H9 (cell line): ENCODE results near the gene CHN2. TPM values are rescaled to one million over a fixed set of nuclear protein-coding genes. Genes with fewer than 3 reads are reported as not detected.

Experiments
- DNase-seq: peaks from one replicate; pipeline ENCODE4 v3.0.0-alpha.2; 2017
- H2AFZ ChIP-seq: one replicate; pipeline ENCODE4 v1.6.1; 2013; ENCODE audit warnings: mild to moderate bottlenecking, low read length, control low read depth, moderate library complexity
- H2AK5ac ChIP-seq: 2 replicates; pipeline ENCODE4 v1.6.1; 2013; ENCODE audit warnings: low read length, control low read depth, mixed read lengths; ENCODE audit not compliant: insufficient read length
- H2BK120ac ChIP-seq: one replicate; pipeline ENCODE4 v1.6.1; 2013; ENCODE audit warnings: low read depth, mild to moderate bottlenecking, low read length, control low read depth, inconsistent platforms; ENCODE audit not compliant: poor library complexity, severe bottlenecking
- H2BK12ac ChIP-seq: 2 replicates; pipeline ENCODE4 v1.6.1; 2013; ENCODE audit warnings: low read length, control low read depth, mixed read lengths, low read depth; ENCODE audit not compliant: insufficient read length
- H2BK15ac ChIP-seq: 2 replicates; pipeline ENCODE4 v1.6.1; 2013; ENCODE audit warnings: low read depth, low read length, control low read depth
- H2BK20ac ChIP-seq: one replicate; pipeline ENCODE4 v1.6.1; 2013; ENCODE audit warnings: low read depth, mild to moderate bottlenecking, low read length, control low read depth, inconsistent platforms; ENCODE audit not compliant: poor library complexity, severe bottlenecking
- H2BK5ac ChIP-seq: 2 replicates; pipeline ENCODE4 v1.6.1; 2013; ENCODE audit warnings: low read length, control low read depth, mixed read lengths; ENCODE audit not compliant: insufficient read length
- H3K14ac ChIP-seq: 2 replicates; pipeline ENCODE4 v1.6.1; 2013; ENCODE audit warnings: low read length, control low read depth; ENCODE audit not compliant: insufficient read depth
- H3K18ac ChIP-seq: 2 replicates; pipeline ENCODE4 v1.6.1; 2013; ENCODE audit warnings: low read depth, mild to moderate bottlenecking, mixed read lengths, low read length, control low read depth; ENCODE audit not compliant: insufficient read length
- H3K23ac ChIP-seq: 2 replicates; pipeline ENCODE4 v1.6.1; 2013; ENCODE audit warnings: low read length, control low read depth, mixed read lengths, low read depth; ENCODE audit not compliant: insufficient read length
- H3K23me2 ChIP-seq: 2 replicates; pipeline ENCODE4 v1.6.1; 2013; ENCODE audit warnings: low read depth, mild to moderate bottlenecking, mixed read lengths, low read length, control low read depth; ENCODE audit not compliant: insufficient read length, poor library complexity, severe bottlenecking
- H3K27ac ChIP-seq: 2 replicates; pipeline ENCODE4 v1.5.1; 2013; ENCODE audit warnings: low read length, control low read depth, mixed read lengths, low read depth; ENCODE audit not compliant: insufficient read length
- H3K27me3 ChIP-seq: 2 replicates; pipeline ENCODE4 v1.6.1; 2013; ENCODE audit warnings: low read length, control low read depth, inconsistent platforms; ENCODE audit not compliant: insufficient read depth
- H3K4ac ChIP-seq: 2 replicates; pipeline ENCODE4 v1.6.1; 2013; ENCODE audit warnings: low read depth, mild to moderate bottlenecking, control low read depth, inconsistent platforms, low read length, moderate library complexity
- H3K4me1 ChIP-seq: 2 replicates; pipeline ENCODE4 v1.6.1; 2013; ENCODE audit warnings: low read length, control low read depth, inconsistent platforms; ENCODE audit not compliant: insufficient read depth
- H3K4me2 ChIP-seq: 2 replicates; pipeline ENCODE4 v1.6.1; 2013; ENCODE audit warnings: low read length, control low read depth, mixed read lengths; ENCODE audit not compliant: insufficient read length, insufficient read depth
- H3K56ac ChIP-seq: 2 replicates; pipeline ENCODE4 v1.6.1; 2013; ENCODE audit warnings: low read depth, mild to moderate bottlenecking, mixed read lengths, low read length, control low read depth; ENCODE audit not compliant: insufficient read length
- H3K79me1 ChIP-seq: 2 replicates; pipeline ENCODE4 v1.6.1; 2013; ENCODE audit warnings: low read depth, mild to moderate bottlenecking, moderate library complexity, low read length, control low read depth, inconsistent platforms; ENCODE audit not compliant: insufficient read depth, poor library complexity, severe bottlenecking
- H3K79me2 ChIP-seq: 2 replicates; pipeline ENCODE4 v1.6.1; 2013; ENCODE audit warnings: low read length, control low read depth, inconsistent platforms; ENCODE audit not compliant: insufficient read depth
- H3K9ac ChIP-seq: 2 replicates; pipeline ENCODE4 v1.6.1; 2013; ENCODE audit warnings: low read length, control low read depth, mixed read lengths; ENCODE audit not compliant: insufficient read length; ENCODE audit errors: extremely low read depth
- H3K9me3 ChIP-seq: one replicate; pipeline ENCODE4 v1.6.1; 2013; ENCODE audit warnings: low read depth, low read length, inconsistent platforms; ENCODE audit not compliant: control insufficient read depth
- H3T11ph ChIP-seq: one replicate; pipeline ENCODE4 v1.6.1; 2013; ENCODE audit warnings: mild to moderate bottlenecking, low read length, control low read depth, inconsistent platforms
- H4K20me1 ChIP-seq: one replicate; pipeline ENCODE4 v1.6.1; 2013; ENCODE audit not compliant: control insufficient read depth, insufficient read length, insufficient read depth
- H4K5ac ChIP-seq: 2 replicates; pipeline ENCODE4 v1.6.1; 2013; ENCODE audit warnings: low read depth, mild to moderate bottlenecking, mixed read lengths, low read length, control low read depth; ENCODE audit not compliant: insufficient read length
- H4K8ac ChIP-seq: replicated peaks from 2 replicates; pipeline ENCODE4 v1.6.1; 2013; ENCODE audit warnings: low read length, control low read depth, mixed read lengths, low read depth; ENCODE audit not compliant: insufficient read length
- H4K91ac ChIP-seq: 2 replicates; pipeline ENCODE4 v1.6.1; 2013; ENCODE audit warnings: low read depth, mild to moderate bottlenecking, moderate library complexity, mixed read lengths, low read length, control low read depth; ENCODE audit not compliant: insufficient read length
- H3K27ac Mint-ChIP-seq, 3 experiments: 2 replicates in 2 of 3; 3 replicates in 1 of 3; pipeline ENCODE4 v1.8.0; 2020 to 2021; ENCODE audit warnings: mixed read lengths in 3 of 3, mild to moderate bottlenecking in 1 of 3, moderate library complexity in 1 of 3
- H3K27me3 Mint-ChIP-seq: 2 replicates; pipeline ENCODE4 v1.8.0; 2021; ENCODE audit warnings: low read depth, mild to moderate bottlenecking, moderate library complexity, mixed read lengths
- H3K36me3 Mint-ChIP-seq, 3 experiments: 2 replicates in 2 of 3; 3 replicates in 1 of 3; pipeline ENCODE4 v1.8.0; 2020 to 2021; ENCODE audit warnings: low read depth in 3 of 3, mixed read lengths in 3 of 3; ENCODE audit not compliant: insufficient read depth in 1 of 3
- H3K4me1 Mint-ChIP-seq, 2 experiments: 2 replicates each; pipeline ENCODE4 v1.8.0; 2020; ENCODE audit warnings: mixed read lengths in 2 of 2
- H3K4me3 Mint-ChIP-seq, 2 experiments: 2 replicates in 1 of 2; 3 replicates in 1 of 2; pipeline ENCODE4 v1.8.0; 2020 to 2021; ENCODE audit warnings: mild to moderate bottlenecking in 2 of 2, mixed read lengths in 2 of 2, moderate library complexity in 1 of 2
- H3K9me3 Mint-ChIP-seq, 2 experiments: 2 replicates in 1 of 2; 3 replicates in 1 of 2; pipeline ENCODE4 v1.8.0; 2020; ENCODE audit warnings: mild to moderate bottlenecking in 2 of 2, mixed read lengths in 2 of 2, moderate library complexity in 1 of 2
- WGBS: extraction: QIAGEN DNeasy Blood & Tissue Kit; methylation state at CpG from one replicate; pipeline ENCODE4 v1.1.7; 2013; ENCODE audit warnings: missing lambda C conversion rate, low lambda C conversion rate, mixed read lengths; ENCODE audit not compliant: insufficient read length; ENCODE audit errors: extremely low coverage; 5-methylcytosine and 5-hydroxymethylcytosine counted together
- total RNA-seq: library from RNA; stranded (reverse); gene quantifications from 2 replicates; pipeline ENCODE4 v1.2.1, GENCODE V29; 2021
- TF ChIP-seq, protein P1 (sequence below): fragments of 200-600 bp; sonication (generic); conservative IDR thresholded peaks from 3 replicates; pipeline ENCODE4 v1.8.0; 2021; ENCODE audit warnings: antibody characterized with exemption, mild to moderate bottlenecking

The CHN2 gene
- total RNA-seq, 1 experiment from 2014 or later: 3.3 TPM

DNA sequence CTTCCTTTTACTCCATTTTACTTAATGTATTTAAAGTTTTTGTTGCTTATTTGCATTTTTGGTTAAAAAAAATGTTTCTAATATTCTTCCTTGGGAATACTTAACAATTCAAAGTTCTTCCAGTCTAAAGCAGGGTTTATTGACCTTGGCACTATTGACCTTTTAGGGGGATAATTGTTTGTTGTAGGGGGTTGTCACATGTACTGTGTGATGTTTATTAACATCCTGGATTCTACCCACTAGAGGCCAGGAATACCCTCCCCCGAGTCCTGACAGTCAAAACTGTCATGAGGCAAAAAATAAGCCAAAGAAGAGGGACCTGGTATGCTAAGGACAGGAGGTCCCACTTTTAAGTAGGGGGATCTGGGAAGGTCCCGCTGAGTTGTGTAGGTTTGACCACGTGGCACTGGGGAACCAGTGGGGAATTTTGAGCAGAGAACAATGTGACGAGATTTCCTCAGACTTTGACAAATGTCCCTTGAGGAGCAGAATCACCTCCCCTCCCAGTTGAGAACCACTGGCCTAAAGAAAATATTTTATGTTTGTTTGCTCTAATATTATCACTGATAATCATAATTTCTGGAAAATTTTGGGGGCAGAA, 190.7 kb downstream of the CHN2 start:
- H3T11ph ChIP-seq: no peak overlapping the region
- peaks cover 2% of the 10 kb centered on the region; the same call in 1 of the 2 replicates for H3K27me3 Mint-ChIP-seq
- H3K4ac ChIP-seq: no peak overlapping the region
- no peak overlapping the region for H3K14ac ChIP-seq
- H2BK20ac ChIP-seq: no peak overlapping the region
- no peak overlapping the region for H3K9ac ChIP-seq
- no peak overlapping the region for H3K18ac ChIP-seq
- H3K79me1 ChIP-seq: no peaks in the 10 kb centered on the region
- H3K27ac ChIP-seq: no peak overlapping the region
- no peak overlapping the region for H2AFZ ChIP-seq
- no peaks in the 10 kb centered on the region for H3K79me2 ChIP-seq
- no CpG with 5 or more reads among the region's 4 CpGs for WGBS
- no peak for DNase-seq
- H2BK120ac ChIP-seq: no peak overlapping the region
- no peak overlapping the region for H4K8ac ChIP-seq
- no peak overlapping the region for H3K4me3 Mint-ChIP-seq
- no peak overlapping the region for H3K27ac Mint-ChIP-seq
- no peak overlapping the region for H3K56ac ChIP-seq
- H3K27me3 ChIP-seq: no peaks in the 10 kb centered on the region
- H3K4me2 ChIP-seq: no peak overlapping the region
- H3K9me3 Mint-ChIP-seq: peaks cover 0 to 2% of the 10 kb centered on the region in 2 experiments; a peak in 1 of 5 replicates
- H3K4me1 Mint-ChIP-seq: no peaks in the 10 kb centered on the region
- no peak overlapping the region for H3K23ac ChIP-seq
- H4K5ac ChIP-seq: no peak overlapping the region
- H2AK5ac ChIP-seq: no peak overlapping the region
- TF ChIP-seq, protein P1, sequence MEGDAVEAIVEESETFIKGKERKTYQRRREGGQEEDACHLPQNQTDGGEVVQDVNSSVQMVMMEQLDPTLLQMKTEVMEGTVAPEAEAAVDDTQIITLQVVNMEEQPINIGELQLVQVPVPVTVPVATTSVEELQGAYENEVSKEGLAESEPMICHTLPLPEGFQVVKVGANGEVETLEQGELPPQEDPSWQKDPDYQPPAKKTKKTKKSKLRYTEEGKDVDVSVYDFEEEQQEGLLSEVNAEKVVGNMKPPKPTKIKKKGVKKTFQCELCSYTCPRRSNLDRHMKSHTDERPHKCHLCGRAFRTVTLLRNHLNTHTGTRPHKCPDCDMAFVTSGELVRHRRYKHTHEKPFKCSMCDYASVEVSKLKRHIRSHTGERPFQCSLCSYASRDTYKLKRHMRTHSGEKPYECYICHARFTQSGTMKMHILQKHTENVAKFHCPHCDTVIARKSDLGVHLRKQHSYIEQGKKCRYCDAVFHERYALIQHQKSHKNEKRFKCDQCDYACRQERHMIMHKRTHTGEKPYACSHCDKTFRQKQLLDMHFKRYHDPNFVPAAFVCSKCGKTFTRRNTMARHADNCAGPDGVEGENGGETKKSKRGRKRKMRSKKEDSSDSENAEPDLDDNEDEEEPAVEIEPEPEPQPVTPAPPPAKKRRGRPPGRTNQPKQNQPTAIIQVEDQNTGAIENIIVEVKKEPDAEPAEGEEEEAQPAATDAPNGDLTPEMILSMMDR: no peak
- H2BK5ac ChIP-seq: no peak overlapping the region
- H2BK15ac ChIP-seq: no peak overlapping the region
- no peak overlapping the region for H4K91ac ChIP-seq
- no peaks in the 10 kb centered on the region for H4K20me1 ChIP-seq
- no peak overlapping the region for H2BK12ac ChIP-seq
- H3K9me3 ChIP-seq: no peaks in the 10 kb centered on the region
- no peaks in the 10 kb centered on the region; a peak in 1 of 7 replicates for H3K36me3 Mint-ChIP-seq
- H3K4me1 ChIP-seq: no peaks in the 10 kb centered on the region
- H3K23me2 ChIP-seq: no peaks in the 10 kb centered on the region
